WTC11 (cell line): ENCODE data around the gene FOCAD. TPM values are rescaled to one million over a fixed set of nuclear protein-coding genes. Genes with fewer than 3 reads are reported as not detected.

ENCODE experiments used
- ATAC-seq: fragments of 200-7000 bp; cut with Tn5 transposase; 2 replicates; pipeline ENCODE4 v1.10.0; 2021; ENCODE audit warnings: mild to moderate bottlenecking, moderate library complexity
- CTCF ChIA-PET: fragments of 300-600 bp; sonication (Branson Sonifier 250); formaldehyde crosslinking; loops from one replicate; lab custom pipeline; 2021; ENCODE audit warnings: antibody characterized with exemption; lab: Charles Lee
- POLR2A ChIA-PET: fragments of 350-600 bp; sonication (Branson Sonifier 250); formaldehyde crosslinking; loops from one replicate; lab custom pipeline; 2021; ENCODE audit warnings: antibody characterized with exemption; lab: Charles Lee
- DNase-seq: peaks from one replicate; pipeline ENCODE4 v3.0.0; 2021; ENCODE audit warnings: low spot score
- H3K27ac Mint-ChIP-seq: 2 replicates; pipeline ENCODE4 v1.8.0; 2021; ENCODE audit warnings: mixed read lengths
- H3K27me3 Mint-ChIP-seq: 2 replicates; pipeline ENCODE4 v1.8.0; 2021; ENCODE audit warnings: low read depth, mild to moderate bottlenecking, moderate library complexity, mixed read lengths
- H3K36me3 Mint-ChIP-seq: 2 replicates; pipeline ENCODE4 v1.8.0; 2021; ENCODE audit warnings: mixed read lengths
- H3K4me1 Mint-ChIP-seq: 2 replicates; pipeline ENCODE4 v1.8.0; 2022; ENCODE audit warnings: mixed read lengths
- H3K4me3 Mint-ChIP-seq: 2 replicates; pipeline ENCODE4 v1.8.0; 2021; ENCODE audit warnings: mild to moderate bottlenecking, moderate library complexity, mixed read lengths
- H3K9me3 Mint-ChIP-seq: 2 replicates; pipeline ENCODE4 v1.8.0; 2021; ENCODE audit warnings: mixed read lengths
- AFF4 ChIP-seq: sonication (generic); formaldehyde crosslinking; IDR thresholded peaks from 2 replicates; pipeline ENCODE4 v1.8.1; 2023; ENCODE audit warnings: mild to moderate bottlenecking, missing genetic modification reagents, borderline replicate concordance
- ARID4B ChIP-seq: sonication (generic); formaldehyde crosslinking; IDR thresholded peaks from 2 replicates; pipeline ENCODE4 v1.8.0; 2023; ENCODE audit warnings: missing genetic modification reagents, mild to moderate bottlenecking, borderline replicate concordance
- ATF1 ChIP-seq: sonication (generic); formaldehyde crosslinking; IDR thresholded peaks from 2 replicates; pipeline ENCODE4 v1.8.1; 2023; ENCODE audit warnings: mild to moderate bottlenecking, moderate library complexity, missing genetic modification reagents
- CBFB ChIP-seq: sonication (generic); formaldehyde crosslinking; IDR thresholded peaks from 2 replicates; pipeline ENCODE4 v1.8.1; 2022; ENCODE audit warnings: mild to moderate bottlenecking, low read depth, missing genetic modification reagents
- E2F4 ChIP-seq: sonication (generic); formaldehyde crosslinking; IDR thresholded peaks from 2 replicates; pipeline ENCODE4 v1.8.1; 2022; ENCODE audit warnings: low read depth, mild to moderate bottlenecking, moderate library complexity, missing genetic modification reagents, borderline replicate concordance
- ESRRA ChIP-seq: sonication (generic); formaldehyde crosslinking; IDR thresholded peaks from 2 replicates; pipeline ENCODE4 v1.8.1; 2022; ENCODE audit warnings: mild to moderate bottlenecking, missing genetic modification reagents, borderline replicate concordance
- ETV6 ChIP-seq: sonication (generic); formaldehyde crosslinking; IDR thresholded peaks from 2 replicates; pipeline ENCODE4 v1.8.1; 2022; ENCODE audit warnings: mild to moderate bottlenecking, missing genetic modification reagents
- FOXJ3 ChIP-seq: sonication (generic); formaldehyde crosslinking; IDR thresholded peaks from 2 replicates; pipeline ENCODE4 v1.9.0; 2021; ENCODE audit warnings: missing genetic modification reagents, mild to moderate bottlenecking, borderline replicate concordance
- FOXP1 ChIP-seq: sonication (generic); formaldehyde crosslinking; IDR thresholded peaks from 2 replicates; pipeline ENCODE4 v1.8.0; 2022; ENCODE audit warnings: missing genetic modification reagents, mild to moderate bottlenecking, moderate library complexity, borderline replicate concordance
- HMGXB4 ChIP-seq: sonication (generic); formaldehyde crosslinking; IDR thresholded peaks from 2 replicates; pipeline ENCODE4 v1.8.1; 2023; ENCODE audit warnings: mild to moderate bottlenecking, moderate library complexity, missing genetic modification reagents
- MXD4 ChIP-seq: fragments of 250-450 bp; sonication (Bioruptor Pico); IDR thresholded peaks from 2 replicates; pipeline ENCODE4 v1.8.0; 2021; ENCODE audit warnings: mild to moderate bottlenecking, moderate library complexity, borderline replicate concordance
- NFYB ChIP-seq: sonication (generic); formaldehyde crosslinking; conservative IDR thresholded peaks from 2 replicates; pipeline ENCODE4 v1.8.0; 2022; ENCODE audit warnings: low read depth, missing genetic modification reagents
- NR2C2 ChIP-seq: sonication (generic); formaldehyde crosslinking; IDR thresholded peaks from 2 replicates; pipeline ENCODE4 v1.8.0; 2022; ENCODE audit warnings: mild to moderate bottlenecking, missing genetic modification reagents
- PRRX2 ChIP-seq: fragments of 250-450 bp; sonication (Bioruptor Pico); IDR thresholded peaks from 2 replicates; pipeline ENCODE4 v1.8.0; 2021; ENCODE audit warnings: mild to moderate bottlenecking
- SOX15 ChIP-seq: fragments of 250-450 bp; sonication (Bioruptor Pico); IDR thresholded peaks from 2 replicates; pipeline ENCODE4 v1.9.0; 2021; ENCODE audit warnings: mild to moderate bottlenecking
- TEAD1 ChIP-seq: sonication (generic); formaldehyde crosslinking; IDR thresholded peaks from 2 replicates; pipeline ENCODE4 v1.8.0; 2022; ENCODE audit warnings: mild to moderate bottlenecking, missing genetic modification reagents
- USF1 ChIP-seq: sonication (generic); formaldehyde crosslinking; IDR thresholded peaks from 2 replicates; pipeline ENCODE4 v1.8.0; 2022; ENCODE audit warnings: mild to moderate bottlenecking, missing genetic modification reagents
- ZNF138 ChIP-seq: sonication (generic); formaldehyde crosslinking; conservative IDR thresholded peaks from 2 replicates; pipeline ENCODE4 v1.8.1; 2022; ENCODE audit warnings: mild to moderate bottlenecking, moderate library complexity, missing genetic modification reagents
- ZNF423 ChIP-seq: fragments of 250-450 bp; sonication (Bioruptor Pico); IDR thresholded peaks from 2 replicates; pipeline ENCODE4 v2.1.2; 2022; ENCODE audit warnings: mild to moderate bottlenecking, moderate library complexity
- total RNA-seq: library from RNA; stranded (reverse); gene quantifications from 3 replicates; pipeline ENCODE4 v1.2.3, GENCODE V29; 2021

FOCAD gene
- total RNA-seq, 1 experiment from 2014 or later, result 34.3 TPM

- no peak for DNase-seq
- peaks cover 27% of the 10 kb centered on the region for H3K9me3 Mint-ChIP-seq
- no peak for TF ChIP-seq USF1 (CRISPR knock-in tag)
- no peak for TF ChIP-seq NFYB
- TF ChIP-seq HMGXB4, result no peak
- no peak for TF ChIP-seq FOXJ3 (CRISPR knock-in tag)
- no peak for TF ChIP-seq ARID4B (CRISPR knock-in tag)
- TF ChIP-seq AFF4, result no peak
- no peak for TF ChIP-seq FOXP1 (CRISPR knock-in tag)
- TF ChIP-seq SOX15, result no peak
- TF ChIP-seq ZNF138, result no peak
- no peak for TF ChIP-seq ETV6 (CRISPR knock-in tag)
- TF ChIP-seq ATF1, result no peak
- TF ChIP-seq NR2C2 (CRISPR knock-in tag), result no peak
- TF ChIP-seq TEAD1, result no peak
- TF ChIP-seq E2F4 (CRISPR knock-in tag), result no peak
- TF ChIP-seq MXD4, result no peak
- no peak for TF ChIP-seq ZNF423 (CRISPR knock-in tag)
- TF ChIP-seq CBFB (CRISPR knock-in tag), result no peak
- no peak for TF ChIP-seq ESRRA (CRISPR knock-in tag)
- TF ChIP-seq PRRX2 (CRISPR knock-in tag), result no peak
- H3K4me1 Mint-ChIP-seq, result peaks cover 12% of the 10 kb centered on the region; the same call in 1 of the 2 replicates
- no peak overlapping the region for H3K4me3 Mint-ChIP-seq
- CTCF ChIA-PET, result interaction anchor here (0.6 kb wide), 1 partner anchor 471 kb away, joined by 3 read pairs; no protein-coding TSS in a partner anchor
- no peak for ATAC-seq
- no peaks in the 10 kb centered on the region for H3K27me3 Mint-ChIP-seq
- POLR2A ChIA-PET, result no interaction called here
- H3K27ac Mint-ChIP-seq, result no peak overlapping the region
- peaks cover 2% of the 10 kb centered on the region for H3K36me3 Mint-ChIP-seq
These were observed 169.8 kb downstream of the FOCAD start for GRCh38 chr9:20853866-20854265.
